OCI-LY7 (cell line): Measurements from ENCODE around the gene AP1M1. TPM values are rescaled to one million over a fixed set of nuclear protein-coding genes. Genes with fewer than 3 reads are reported as not detected.
A peak's percentile ranks its signal among the peaks of the same experiment; 100 is the strongest.

Experiments
- BruUV-seq: library from RNA; stranded (reverse); fragments of 400-500 nt; replicated peaks from 2 replicates; lab custom pipeline; 2021; lab: Mats Ljungman, UMichigan
- CTCF ChIA-PET: fragments of 300-600 bp; sonication (Branson Sonifier 250); formaldehyde crosslinking; loops from one replicate; lab custom pipeline; 2022; ENCODE audit warnings: antibody characterized with exemption; ENCODE audit not compliant: unreplicated experiment; lab: Charles Lee
- POLR2A ChIA-PET: fragments of 300-600 bp; sonication (Branson Sonifier 250); formaldehyde crosslinking; loops from one replicate; lab custom pipeline; 2022; ENCODE audit warnings: antibody characterized with exemption; lab: Charles Lee
- DNase-seq: peaks from one replicate; pipeline ENCODE4 v3.0.0-alpha.2; 2015; ENCODE audit warnings: low spot score
- H2AFZ ChIP-seq: fragments of 200-600 bp; sonication (generic), shearing (Covaris generic); 2 replicates; pipeline ENCODE4 v1.6.1; 2014; ENCODE audit warnings: mild to moderate bottlenecking, antibody characterized with exemption, low read length, moderate library complexity
- H3K27ac ChIP-seq: fragments of 200-600 bp; sonication (generic); 2 replicates; pipeline ENCODE4 v1.5.1; 2014; ENCODE audit warnings: mixed run types, low read depth, mild to moderate bottlenecking, moderate library complexity, low read length, inconsistent platforms; ENCODE audit not compliant: poor library complexity, severe bottlenecking
- H3K36me3 ChIP-seq: fragments of 200-600 bp; sonication (generic); 2 replicates; pipeline ENCODE4 v1.6.1; 2014; ENCODE audit warnings: mild to moderate bottlenecking, antibody characterized with exemption, low read length, moderate library complexity, mixed read lengths; ENCODE audit not compliant: insufficient read depth
- H3K4me1 ChIP-seq: fragments of 200-600 bp; sonication (generic); 2 replicates; pipeline ENCODE4 v1.5.1; 2014; ENCODE audit warnings: mild to moderate bottlenecking, low read length; ENCODE audit not compliant: insufficient read depth, poor library complexity, severe bottlenecking
- H3K4me2 ChIP-seq: fragments of 200-600 bp; sonication (generic); 2 replicates; pipeline ENCODE4 v1.6.1; 2014; ENCODE audit warnings: mild to moderate bottlenecking, low read length
- H3K4me3 ChIP-seq: fragments of 200-600 bp; sonication (generic); 2 replicates; pipeline ENCODE4 v1.5.1; 2014; ENCODE audit warnings: mild to moderate bottlenecking, low read depth, low read length; ENCODE audit not compliant: poor library complexity, severe bottlenecking
- H3K79me2 ChIP-seq: fragments of 200-600 bp; sonication (generic); 2 replicates; pipeline ENCODE4 v1.6.1; 2016; ENCODE audit warnings: low read depth, mild to moderate bottlenecking, low read length, moderate library complexity, mixed read lengths; ENCODE audit not compliant: insufficient read depth
- H3K9me2 ChIP-seq: fragments of 200-600 bp; sonication (generic); 2 replicates; pipeline ENCODE4 v1.6.1; 2016; ENCODE audit warnings: mild to moderate bottlenecking, low read length, mixed read lengths; ENCODE audit not compliant: insufficient read depth
- H3K9me3 ChIP-seq: fragments of 200-600 bp; sonication (generic); 2 replicates; pipeline ENCODE4 v1.6.1; 2014; ENCODE audit warnings: mild to moderate bottlenecking, mixed run types, low read length, mixed read lengths
- H4K20me1 ChIP-seq: fragments of 200-600 bp; sonication (generic); 2 replicates; pipeline ENCODE4 v1.6.1; 2014; ENCODE audit warnings: mild to moderate bottlenecking, antibody characterized with exemption, low read length, moderate library complexity, mixed read lengths; ENCODE audit not compliant: insufficient read depth
- EZH2phosphoT487 ChIP-seq: fragments of 200-600 bp; sonication (generic); IDR thresholded peaks from 2 replicates; pipeline ENCODE4 v1.6.1; 2018; ENCODE audit warnings: low read depth, borderline replicate concordance, mild to moderate bottlenecking, mixed run types, antibody characterized with exemption, low read length, moderate library complexity, mixed read lengths
- intact Hi-C: fragments of 100-400 bp; cut with micrococcal nuclease; formaldehyde crosslinking; loops from one replicate; pipeline ENCODE4 v1.10.0; 2022; ENCODE audit not compliant: unreplicated experiment
- total RNA-seq, 2 experiments: library from RNA; depleted of rRNA in 1 of 2; stranded (reverse); fragments of >200 nt in 1 of 2; shearing (Covaris generic) in 1 of 2; gene quantifications; 2 replicates each; pipeline ENCODE4 v1.2.3, GENCODE V29; 2014 to 2022
- TF ChIP-seq, protein P1 (sequence below): fragments of 200-600 bp; sonication (generic); conservative IDR thresholded peaks from 2 replicates; pipeline ENCODE4 v1.5.1; 2014; ENCODE audit warnings: mild to moderate bottlenecking, antibody characterized with exemption, low read length, moderate library complexity, mixed read lengths

The AP1M1 gene
- total RNA-seq, 2 experiments from 2014 or later = 92.9 to 94.6 TPM

DNA sequence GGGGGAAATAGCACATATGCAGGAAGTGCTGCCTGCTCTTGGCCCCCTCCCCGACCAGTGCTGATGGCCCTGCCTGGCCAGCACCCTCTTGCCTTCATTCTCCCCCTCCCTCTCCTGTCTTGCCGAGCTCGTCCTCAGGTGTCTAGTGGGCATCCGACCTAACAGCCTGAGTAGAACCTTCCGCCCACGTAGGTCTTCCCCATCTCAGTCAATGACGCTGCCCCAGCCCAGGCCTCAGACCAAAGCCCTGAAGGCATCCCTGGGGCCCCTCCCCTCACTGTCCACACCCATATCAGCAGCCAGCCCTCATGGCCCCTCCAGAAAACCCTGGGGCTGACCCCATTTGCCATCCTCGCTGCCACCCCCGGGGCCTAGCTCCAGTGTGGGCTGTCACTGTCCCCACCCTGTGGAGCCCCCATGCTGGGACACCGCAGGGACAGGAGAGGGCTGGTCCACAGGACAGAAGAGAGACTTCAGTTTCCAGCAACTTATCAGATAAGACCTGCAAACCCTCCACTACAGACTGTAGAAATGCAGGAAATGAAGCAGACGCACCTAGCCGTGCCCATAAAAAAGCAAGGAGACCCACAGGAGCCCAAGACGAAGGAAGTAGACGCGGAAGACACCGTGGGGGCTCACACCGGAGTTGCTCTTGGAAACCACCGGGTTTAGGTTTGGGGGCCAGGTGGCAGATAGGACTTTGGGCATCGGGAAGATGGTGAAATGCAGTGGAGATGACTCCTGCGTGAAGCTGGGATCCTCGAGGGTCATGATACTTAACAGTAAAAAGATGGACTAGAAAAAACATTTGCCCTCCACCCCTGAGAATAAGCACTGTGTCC, 38.3 kb downstream of the AP1M1 start:
- TF ChIP-seq, protein P1, sequence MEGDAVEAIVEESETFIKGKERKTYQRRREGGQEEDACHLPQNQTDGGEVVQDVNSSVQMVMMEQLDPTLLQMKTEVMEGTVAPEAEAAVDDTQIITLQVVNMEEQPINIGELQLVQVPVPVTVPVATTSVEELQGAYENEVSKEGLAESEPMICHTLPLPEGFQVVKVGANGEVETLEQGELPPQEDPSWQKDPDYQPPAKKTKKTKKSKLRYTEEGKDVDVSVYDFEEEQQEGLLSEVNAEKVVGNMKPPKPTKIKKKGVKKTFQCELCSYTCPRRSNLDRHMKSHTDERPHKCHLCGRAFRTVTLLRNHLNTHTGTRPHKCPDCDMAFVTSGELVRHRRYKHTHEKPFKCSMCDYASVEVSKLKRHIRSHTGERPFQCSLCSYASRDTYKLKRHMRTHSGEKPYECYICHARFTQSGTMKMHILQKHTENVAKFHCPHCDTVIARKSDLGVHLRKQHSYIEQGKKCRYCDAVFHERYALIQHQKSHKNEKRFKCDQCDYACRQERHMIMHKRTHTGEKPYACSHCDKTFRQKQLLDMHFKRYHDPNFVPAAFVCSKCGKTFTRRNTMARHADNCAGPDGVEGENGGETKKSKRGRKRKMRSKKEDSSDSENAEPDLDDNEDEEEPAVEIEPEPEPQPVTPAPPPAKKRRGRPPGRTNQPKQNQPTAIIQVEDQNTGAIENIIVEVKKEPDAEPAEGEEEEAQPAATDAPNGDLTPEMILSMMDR = no peak
- TF ChIP-seq EZH2phosphoT487 = no peak
- POLR2A ChIA-PET = interaction anchor here (0.6 kb wide), 1 partner anchor 115 kb away, joined by 3 read pairs; no protein-coding TSS in a partner anchor
- Histone ChIP-seq H3K27ac (no peak overlapping the region), H2AFZ (no peak overlapping the region), H3K36me3 (peaks cover 48% of the 10 kb centered on the region), H4K20me1 (no peaks in the 10 kb centered on the region), H3K4me1 (peaks cover 6% of the 10 kb centered on the region), H3K4me3 (no peak overlapping the region), H3K79me2 (no peaks in the 10 kb centered on the region), H3K9me3 (no peaks in the 10 kb centered on the region), H3K9me2 (no peaks in the 10 kb centered on the region), H3K4me2 (no peak overlapping the region)
- no TSS peak for BruUV-seq
- intact Hi-C loops = no loop called here
- DNase-seq = no peak
- CTCF ChIA-PET = no interaction called here

DNA sequence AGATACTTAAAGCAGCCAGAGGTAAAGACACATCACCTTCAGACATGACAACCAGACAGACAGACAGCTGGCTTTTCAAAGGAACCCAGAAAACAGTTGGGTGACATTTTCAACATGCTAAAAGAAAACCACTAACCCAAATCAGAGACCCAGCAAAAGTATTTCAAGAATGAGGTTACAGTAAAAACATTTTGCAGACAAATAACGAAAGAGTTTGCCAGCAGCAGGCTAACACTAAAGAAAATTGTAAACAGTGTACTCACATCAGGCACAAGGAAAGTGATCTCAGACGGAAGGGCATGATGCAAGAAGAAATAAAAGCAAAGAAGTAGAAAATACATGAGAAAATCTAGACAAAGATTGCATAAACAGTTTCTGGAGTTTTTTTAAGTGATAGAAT, 46.4 kb downstream of the AP1M1 start:
- no peak overlapping the region for H3K27ac ChIP-seq
- H4K20me1 ChIP-seq = no peaks in the 10 kb centered on the region
- H3K4me2 ChIP-seq = no peak overlapping the region; the same call in 1 of the 2 replicates
- H3K9me3 ChIP-seq = no peaks in the 10 kb centered on the region
- no TSS peak for BruUV-seq
- POLR2A ChIA-PET = interaction anchor here (0.6 kb wide), 1 partner anchor 13 kb away, joined by 3 read pairs; no protein-coding TSS in a partner anchor
- DNase-seq = no peak
- H3K36me3 ChIP-seq = no peaks in the 10 kb centered on the region
- H3K4me1 ChIP-seq = peaks cover 3% of the 10 kb centered on the region
- TF ChIP-seq EZH2phosphoT487 = no peak
- TF ChIP-seq, protein P1 = no peak
- peak overlapping the region; percentile 30; the same call in 1 of the 2 replicates for H2AFZ ChIP-seq
- intact Hi-C loops = no loop called here
- H3K9me2 ChIP-seq = no peaks in the 10 kb centered on the region
- H3K79me2 ChIP-seq = no peaks in the 10 kb centered on the region
- CTCF ChIA-PET = no interaction called here
- H3K4me3 ChIP-seq = no peak overlapping the region
